22Rv1 (cell line): ENCODE measurements around the gene SPTBN1.

ENCODE experiments used
- ZFX ChIP-seq: fragments of 450-650 bp; IDR thresholded peaks from 2 replicates; pipeline ENCODE4 v1.6.1; 2017; ENCODE audit warnings: antibody characterized with exemption, borderline replicate concordance
- TF ChIP-seq, protein P1 (sequence below): fragments of 450-650 bp; IDR thresholded peaks from 2 replicates; pipeline ENCODE4 v1.5.1; 2017; ENCODE audit warnings: mild to moderate bottlenecking

DNA sequence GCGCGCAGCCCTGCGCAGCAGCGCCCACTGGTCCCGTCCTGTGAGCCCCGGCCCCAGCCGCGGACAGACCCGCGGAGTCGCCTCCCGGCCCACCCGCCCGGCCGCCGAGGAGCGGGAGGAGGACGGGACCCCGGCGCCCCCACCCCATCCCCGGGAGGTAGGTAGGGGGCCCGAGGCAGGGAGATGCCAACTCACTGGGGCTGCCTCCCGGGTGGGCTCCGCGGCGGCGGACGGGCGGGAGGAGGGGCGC lies 160 bp downstream of the SPTBN1 start:
- TF ChIP-seq, protein P1, sequence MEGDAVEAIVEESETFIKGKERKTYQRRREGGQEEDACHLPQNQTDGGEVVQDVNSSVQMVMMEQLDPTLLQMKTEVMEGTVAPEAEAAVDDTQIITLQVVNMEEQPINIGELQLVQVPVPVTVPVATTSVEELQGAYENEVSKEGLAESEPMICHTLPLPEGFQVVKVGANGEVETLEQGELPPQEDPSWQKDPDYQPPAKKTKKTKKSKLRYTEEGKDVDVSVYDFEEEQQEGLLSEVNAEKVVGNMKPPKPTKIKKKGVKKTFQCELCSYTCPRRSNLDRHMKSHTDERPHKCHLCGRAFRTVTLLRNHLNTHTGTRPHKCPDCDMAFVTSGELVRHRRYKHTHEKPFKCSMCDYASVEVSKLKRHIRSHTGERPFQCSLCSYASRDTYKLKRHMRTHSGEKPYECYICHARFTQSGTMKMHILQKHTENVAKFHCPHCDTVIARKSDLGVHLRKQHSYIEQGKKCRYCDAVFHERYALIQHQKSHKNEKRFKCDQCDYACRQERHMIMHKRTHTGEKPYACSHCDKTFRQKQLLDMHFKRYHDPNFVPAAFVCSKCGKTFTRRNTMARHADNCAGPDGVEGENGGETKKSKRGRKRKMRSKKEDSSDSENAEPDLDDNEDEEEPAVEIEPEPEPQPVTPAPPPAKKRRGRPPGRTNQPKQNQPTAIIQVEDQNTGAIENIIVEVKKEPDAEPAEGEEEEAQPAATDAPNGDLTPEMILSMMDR: no peak
- TF ChIP-seq ZFX: no peak
